Measurements from ENCODE around the gene CD109. TPM values are rescaled to one million over a fixed set of nuclear protein-coding genes. Genes with fewer than 3 reads are reported as not detected.
A peak's percentile ranks its signal among the peaks of the same experiment; 100 is the strongest.
"Not testable (repeated sequence)": the region's sequence is repeated elsewhere in the genome, so short reads cannot be mapped to it uniquely, and the experiment has no call there.

CD109 gene
- total and polyA plus RNA-seq, 12 donors: 0.47 to 6.2 (median 3.3) TPM

GRCh38 chr6:73675466-73676098 lies 20.4 kb upstream of the CD109 start:
- TF ChIP-seq POLR2A (IDR thresholded peaks at IDR 0.05): no peak
- peak; percentile 74 to 93 (median 78) for TF ChIP-seq CTCF (IDR thresholded peaks at IDR 0.05)
- no peak overlapping the region for H3K27ac ChIP-seq
- no peak overlapping the region for H3K4me3 ChIP-seq
- no peaks in the 10 kb centered on the region for H3K36me3 ChIP-seq (replicated peaks in 1 of 2)
- peaks cover 4% of the 10 kb centered on the region for H3K27me3 ChIP-seq
- H3K9me3 ChIP-seq (replicated peaks in 1 of 3): no peaks in the 10 kb centered on the region
- peak; percentile 58 to 91 (median 78) for DNase-seq
- WGBS, 4 donors: 34 to 43% (median 39%) methylated on average over 4 of the region's 4 CpGs
- H3K4me1 ChIP-seq (replicated peaks in 1 of 2): no peaks in the 10 kb centered on the region
- intact Hi-C loops (cut with DNase I): loop anchor here in 1 of 2 donors (5.0 kb wide), 1 partner anchor 57 kb away; no protein-coding TSS in a partner anchor

- intact Hi-C loops (cut with DNase I): loop anchor here in 1 of 2 donors (5.0 kb wide), 1 partner anchor 53 kb away; no protein-coding TSS in a partner anchor
- TF ChIP-seq CTCF (IDR thresholded peaks at IDR 0.05) (no peak), POLR2A (IDR thresholded peaks at IDR 0.05) (no peak)
- 53 to 67% (median 58%) methylated on average over 3 of the region's 3 CpGs for WGBS, 4 donors
Observed at GRCh38 chr6:73679009-73679408, 17.0 kb upstream of the CD109 start.

GRCh38 chr6:73679846-73680245 lies 16.2 kb upstream of the CD109 start:
- WGBS, 4 donors: 71 to 80% (median 74%) methylated on average over 5 of the region's 5 CpGs
- H3K4me1 ChIP-seq (replicated peaks in 1 of 2); H3K27ac ChIP-seq; H3K27me3 ChIP-seq; DNase-seq; H3K36me3 ChIP-seq (replicated peaks in 1 of 2); H3K9me3 ChIP-seq (replicated peaks in 1 of 3); H3K4me3 ChIP-seq: not testable (repeated sequence)
- intact Hi-C loops (cut with DNase I): loop anchor here in 1 of 2 donors (5.0 kb wide), 1 partner anchor 52 kb away; no protein-coding TSS in a partner anchor

More at GRCh38 chr6:73679009-73679408, 17.0 kb upstream of the CD109 start:
- H3K36me3 ChIP-seq (replicated peaks in 1 of 2): no peaks in the 10 kb centered on the region
- no peaks in the 10 kb centered on the region for H3K9me3 ChIP-seq (replicated peaks in 1 of 3)
- no peaks in the 10 kb centered on the region for H3K27me3 ChIP-seq
- H3K27ac ChIP-seq: no peak overlapping the region
- DNase-seq: no peak
- H3K4me3 ChIP-seq: no peak overlapping the region
- H3K4me1 ChIP-seq (replicated peaks in 1 of 2): no peaks in the 10 kb centered on the region

- Histone ChIP-seq H3K4me1 (replicated peaks in 1 of 2) (no peaks in the 10 kb centered on the region), H3K9me3 (replicated peaks in 1 of 3) (no peaks in the 10 kb centered on the region), H3K27me3 (no peaks in the 10 kb centered on the region), H3K27ac (no peak overlapping the region), H3K4me3 (no peak overlapping the region), H3K36me3 (replicated peaks in 1 of 2) (no peaks in the 10 kb centered on the region)
- intact Hi-C loops (cut with DNase I): no loop called here
- TF ChIP-seq POLR2A (IDR thresholded peaks at IDR 0.05) (no peak), CTCF (IDR thresholded peaks at IDR 0.05) (no peak)
- 47 to 65% (median 50%) methylated on average over 5 of the region's 5 CpGs for WGBS, 4 donors
- DNase-seq: no peak
Observed at GRCh38 chr6:73680289-73680918, 15.6 kb upstream of the CD109 start.

GRCh38 chr6:73683574-73683973 lies 12.4 kb upstream of the CD109 start:
- intact Hi-C loops (cut with DNase I); H3K4me3 ChIP-seq; H3K36me3 ChIP-seq (replicated peaks in 1 of 2): not testable (repeated sequence)

More at GRCh38 chr6:73683574-73683973, 12.4 kb upstream of the CD109 start:
- not testable (repeated sequence) for H3K27ac ChIP-seq; DNase-seq; H3K27me3 ChIP-seq; H3K4me1 ChIP-seq (replicated peaks in 1 of 2); H3K9me3 ChIP-seq (replicated peaks in 1 of 3)
- WGBS, 4 donors: 52 to 77% (median 66%) methylated on average over 2 of the region's 2 CpGs

Data from adrenal gland (tissue), 12 donors.